CD14-positive monocyte (primary cell): Measurements from ENCODE around the gene NCR2. TPM values are rescaled to one million over a fixed set of nuclear protein-coding genes. Genes with fewer than 3 reads are reported as not detected.

Source experiments
- DNase-seq, 3 donors: peaks; one replicate each; pipeline ENCODE4 v3.0.0-alpha.2; 2011 to 2022
- H2AFZ ChIP-seq: 2 replicates; pipeline ENCODE4 v1.6.0; 2012; ENCODE audit warnings: mild to moderate bottlenecking, low read depth, low read length, inconsistent platforms; ENCODE audit not compliant: insufficient read depth, poor library complexity, severe bottlenecking
- H3K27ac ChIP-seq, 2 donors: 1 replicate in 1 of 2; 2 replicates in 1 of 2; pipeline ENCODE4 v1.5.1; 2012 to 2013; ENCODE audit warnings: low read length in 2 of 2, control low read depth in 1 of 2, inconsistent platforms in 1 of 2, low read depth in 1 of 2, mild to moderate bottlenecking in 1 of 2
- H3K27me3 ChIP-seq, 2 donors: one replicate each; pipeline versions ENCODE4 v1.6.0 to v1.6.1; 2011 to 2013; ENCODE audit warnings: low read length in 2 of 2; ENCODE audit not compliant: control insufficient read depth in 2 of 2, insufficient read depth in 2 of 2
- H3K36me3 ChIP-seq, 2 donors: replicated peaks in 1 of 2; 1 replicate in 1 of 2; 2 replicates in 1 of 2; pipeline versions ENCODE4 v1.5.1 to v1.6.1; 2012 to 2013; ENCODE audit warnings: low read length in 2 of 2, control low read depth in 1 of 2, inconsistent platforms in 1 of 2, mild to moderate bottlenecking in 1 of 2; ENCODE audit not compliant: insufficient read depth in 2 of 2, control insufficient read depth in 1 of 2
- H3K4me1 ChIP-seq, 2 donors: 1 replicate in 1 of 2; 2 replicates in 1 of 2; pipeline versions ENCODE4 v1.5.1 to v1.6.1; 2012 to 2013; ENCODE audit warnings: low read length in 2 of 2, control low read depth in 1 of 2, inconsistent platforms in 1 of 2, mild to moderate bottlenecking in 1 of 2, moderate library complexity in 1 of 2; ENCODE audit not compliant: insufficient read depth in 2 of 2, control insufficient read depth in 1 of 2
- H3K4me2 ChIP-seq: replicated peaks from 2 replicates; pipeline ENCODE3; 2012; ENCODE audit warnings: low read length, moderate library complexity, mild to moderate bottlenecking; ENCODE audit not compliant: poor library complexity, severe bottlenecking; ENCODE audit errors: extremely low read depth
- H3K4me3 ChIP-seq, 3 experiments: fragments of 200-600 bp in 1 of 3; sonication (generic) in 1 of 3; replicated peaks in 1 of 3; 1 replicate in 2 of 3; 2 replicates in 1 of 3; pipeline ENCODE4 v1.5.1; 2011 to 2013; ENCODE audit warnings: low read length in 3 of 3, mild to moderate bottlenecking in 3 of 3, control low read depth in 2 of 3, low read depth in 2 of 3, inconsistent platforms in 1 of 3, moderate library complexity in 1 of 3
- H3K79me2 ChIP-seq: 2 replicates; pipeline ENCODE4 v1.6.0; 2012; ENCODE audit warnings: mild to moderate bottlenecking, control low read depth, inconsistent platforms, low read length, moderate library complexity; ENCODE audit not compliant: insufficient read depth
- H3K9ac ChIP-seq: 2 replicates; pipeline ENCODE4 v1.6.0; 2017; ENCODE audit warnings: low read length, mild to moderate bottlenecking; ENCODE audit not compliant: insufficient read depth, poor library complexity, severe bottlenecking
- H3K9me3 ChIP-seq, 2 donors: replicated peaks in 1 of 2; 1 replicate in 1 of 2; 2 replicates in 1 of 2; pipeline versions ENCODE4 v1.5.1 to v1.6.1; 2012 to 2013; ENCODE audit warnings: low read length in 2 of 2, control low read depth in 1 of 2; ENCODE audit not compliant: control insufficient read depth in 1 of 2, insufficient read depth in 1 of 2
- H4K20me1 ChIP-seq: 2 replicates; pipeline ENCODE4 v1.6.0; 2012; ENCODE audit warnings: mild to moderate bottlenecking, low read length, control low read depth, moderate library complexity; ENCODE audit not compliant: insufficient read depth
- H3K27ac Mint-ChIP-seq, 7 donors: one replicate each; pipeline ENCODE4 v1.8.0; 2020; ENCODE audit warnings: mild to moderate bottlenecking in 7 of 7, mixed read lengths in 7 of 7, moderate library complexity in 6 of 7, inconsistent platforms in 2 of 7
- H3K27me3 Mint-ChIP-seq, 3 donors: one replicate each; pipeline ENCODE4 v1.8.0; 2021 to 2022; ENCODE audit warnings: low read depth in 3 of 3, mild to moderate bottlenecking in 3 of 3, mixed read lengths in 3 of 3, moderate library complexity in 3 of 3, inconsistent platforms in 1 of 3
- H3K36me3 Mint-ChIP-seq, 2 donors: one replicate each; pipeline ENCODE4 v1.8.0; 2020; ENCODE audit warnings: mixed read lengths in 2 of 2, inconsistent platforms in 1 of 2, mild to moderate bottlenecking in 1 of 2
- H3K4me1 Mint-ChIP-seq: one replicate; pipeline ENCODE4 v1.8.0; 2020; ENCODE audit warnings: mild to moderate bottlenecking, mixed read lengths
- H3K4me3 Mint-ChIP-seq, 2 donors: one replicate each; pipeline ENCODE4 v1.8.0; 2020; ENCODE audit warnings: mild to moderate bottlenecking in 2 of 2, mixed read lengths in 2 of 2, moderate library complexity in 1 of 2
- H3K9me3 Mint-ChIP-seq, 7 donors: one replicate each; pipeline ENCODE4 v1.8.0; 2020 to 2022; ENCODE audit warnings: mixed read lengths in 7 of 7, mild to moderate bottlenecking in 6 of 7, moderate library complexity in 6 of 7, inconsistent platforms in 2 of 7
- WGBS: methylation state at CpG from one replicate; pipeline ENCODE4 v1.1.5; 2013; ENCODE audit warnings: missing lambda C conversion rate; ENCODE audit not compliant: insufficient coverage; 5-methylcytosine and 5-hydroxymethylcytosine counted together
- intact Hi-C, 2 donors: fragments of 100-400 bp; cut with micrococcal nuclease; formaldehyde crosslinking; loops; one replicate each; pipeline versions ENCODE4 v1.15.0 to v1.15.1; 2023
- polyA plus RNA-seq, 3 donors: library from polyadenylated mRNA; depleted of rRNA in 1 of 3; unstranded in 2 of 3; stranded (reverse) in 1 of 3; fragments of 300-500 nt in 2 of 3; fragments of >200 nt in 1 of 3; fragmentation: Illumina TruSeq in 2 of 3; gene quantifications; 1 replicate in 2 of 3; 2 replicates in 1 of 3; pipeline ENCODE4 v1.2.3, GENCODE V29; 2012 to 2021
- TF ChIP-seq, protein P1 (sequence below): fragments of 200-600 bp; IDR thresholded peaks from one replicate; pipeline ENCODE4 v1.8.0; 2022; ENCODE audit warnings: antibody characterized with exemption, mild to moderate bottlenecking

NCR2 gene
- polyA plus RNA-seq, 3 donors, result not detected

DNA sequence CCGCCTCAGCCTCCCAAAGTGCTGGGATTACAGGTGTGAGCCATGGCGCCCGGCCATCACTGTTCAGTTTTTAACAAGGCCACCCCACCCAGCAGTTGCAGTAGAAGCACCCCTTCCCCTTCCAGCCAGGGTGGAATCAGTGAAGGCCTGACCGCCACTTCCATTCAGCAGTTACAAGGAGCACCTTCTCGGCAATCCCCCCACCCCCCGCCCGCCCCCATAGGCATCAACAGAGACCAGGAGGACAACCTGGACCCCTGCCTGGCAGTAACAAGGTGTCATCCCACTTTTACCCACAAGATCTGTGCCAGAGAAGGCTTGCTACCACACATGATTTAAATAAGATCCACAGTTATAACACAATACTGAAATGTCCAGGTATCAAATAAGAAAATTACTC is 23.1 kb downstream of the NCR2 start:
- Histone ChIP-seq H3K27ac (no peak overlapping the region), H3K27me3 (peaks cover 0 to 6% of the 10 kb centered on the region in 2 donors), H3K4me1 (no peaks in the 10 kb centered on the region), H3K9me3 (peaks cover 9 to 16% of the 10 kb centered on the region in 2 donors), H4K20me1 (no peaks in the 10 kb centered on the region), H3K4me2 (no peak overlapping the region), H3K36me3 (no peaks in the 10 kb centered on the region), H3K9ac (no peak overlapping the region), H3K79me2 (no peaks in the 10 kb centered on the region), H2AFZ (no peak overlapping the region), H3K4me3 (no peak overlapping the region)
- peaks cover 20 to 39% (median 36%) of the 10 kb centered on the region in 7 donors for H3K9me3 Mint-ChIP-seq
- H3K4me1 Mint-ChIP-seq, result no peaks in the 10 kb centered on the region
- no peaks in the 10 kb centered on the region for H3K36me3 Mint-ChIP-seq
- no peak overlapping the region for H3K27ac Mint-ChIP-seq
- H3K27me3 Mint-ChIP-seq, result peaks cover 15 to 24% (median 16%) of the 10 kb centered on the region in 3 donors
- intact Hi-C loops, result no loop called here
- H3K4me3 Mint-ChIP-seq, result no peak overlapping the region
- DNase-seq, result no peak
- WGBS, result 100% methylated on average over 4 of the region's 7 CpGs
- TF ChIP-seq, protein P1, sequence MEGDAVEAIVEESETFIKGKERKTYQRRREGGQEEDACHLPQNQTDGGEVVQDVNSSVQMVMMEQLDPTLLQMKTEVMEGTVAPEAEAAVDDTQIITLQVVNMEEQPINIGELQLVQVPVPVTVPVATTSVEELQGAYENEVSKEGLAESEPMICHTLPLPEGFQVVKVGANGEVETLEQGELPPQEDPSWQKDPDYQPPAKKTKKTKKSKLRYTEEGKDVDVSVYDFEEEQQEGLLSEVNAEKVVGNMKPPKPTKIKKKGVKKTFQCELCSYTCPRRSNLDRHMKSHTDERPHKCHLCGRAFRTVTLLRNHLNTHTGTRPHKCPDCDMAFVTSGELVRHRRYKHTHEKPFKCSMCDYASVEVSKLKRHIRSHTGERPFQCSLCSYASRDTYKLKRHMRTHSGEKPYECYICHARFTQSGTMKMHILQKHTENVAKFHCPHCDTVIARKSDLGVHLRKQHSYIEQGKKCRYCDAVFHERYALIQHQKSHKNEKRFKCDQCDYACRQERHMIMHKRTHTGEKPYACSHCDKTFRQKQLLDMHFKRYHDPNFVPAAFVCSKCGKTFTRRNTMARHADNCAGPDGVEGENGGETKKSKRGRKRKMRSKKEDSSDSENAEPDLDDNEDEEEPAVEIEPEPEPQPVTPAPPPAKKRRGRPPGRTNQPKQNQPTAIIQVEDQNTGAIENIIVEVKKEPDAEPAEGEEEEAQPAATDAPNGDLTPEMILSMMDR, result no peak

DNA sequence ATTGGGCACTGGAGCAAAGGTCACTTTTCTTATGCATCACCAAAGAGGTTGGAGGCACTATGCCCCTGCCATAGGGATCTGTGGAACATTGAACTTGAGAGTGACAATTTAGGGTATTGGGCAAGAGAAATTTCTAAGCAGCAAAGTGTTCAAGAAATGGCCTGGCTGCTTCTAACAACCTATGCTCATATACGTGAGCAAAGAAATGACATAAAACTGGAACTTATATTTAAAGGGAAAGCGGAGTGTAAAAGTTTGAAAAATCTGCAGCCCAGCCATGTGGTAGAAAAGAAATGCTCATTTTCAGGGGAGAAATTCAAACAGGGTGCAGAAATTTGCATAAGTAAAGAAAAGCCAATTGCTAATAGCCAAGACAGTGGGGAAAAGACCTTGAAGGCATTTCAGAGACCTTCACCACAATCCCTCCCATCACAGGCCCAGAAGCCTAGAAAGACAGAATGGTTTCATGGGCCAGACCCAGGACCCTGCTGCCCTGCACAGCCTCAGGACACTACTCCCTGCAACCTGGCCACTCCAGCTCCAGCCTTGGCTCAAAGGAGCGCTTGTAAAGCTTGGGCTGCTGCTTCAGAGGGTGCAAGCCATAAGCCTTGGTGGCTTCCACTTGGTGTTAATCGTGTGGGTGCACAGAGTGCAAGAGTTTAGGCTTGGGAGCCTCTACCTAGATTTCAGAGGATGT is 24.4 kb downstream of the NCR2 start:
- H3K27ac Mint-ChIP-seq, result no peak overlapping the region
- peaks cover 9 to 16% of the 10 kb centered on the region in 2 donors for H3K9me3 ChIP-seq
- no peaks in the 10 kb centered on the region for H3K4me1 ChIP-seq
- DNase-seq, result no peak
- no peaks in the 10 kb centered on the region for H3K4me1 Mint-ChIP-seq
- no peaks in the 10 kb centered on the region for H3K79me2 ChIP-seq
- no peaks in the 10 kb centered on the region for H3K36me3 ChIP-seq
- no peak overlapping the region for H3K9ac ChIP-seq
- TF ChIP-seq, protein P1, result no peak
- H3K27me3 ChIP-seq, result peaks cover 2 to 10% of the 10 kb centered on the region in 2 donors
- no peak overlapping the region for H3K27ac ChIP-seq
- H3K4me3 Mint-ChIP-seq, result no peak overlapping the region
- H4K20me1 ChIP-seq, result no peaks in the 10 kb centered on the region
- H3K4me3 ChIP-seq, result no peak overlapping the region
- no peaks in the 10 kb centered on the region for H3K36me3 Mint-ChIP-seq
- WGBS, result 14% methylated on average over 1 of the region's 4 CpGs
- peaks cover 20 to 42% (median 38%) of the 10 kb centered on the region in 7 donors for H3K9me3 Mint-ChIP-seq
- peaks cover 17 to 30% (median 21%) of the 10 kb centered on the region in 3 donors for H3K27me3 Mint-ChIP-seq
- intact Hi-C loops, result no loop called here
- no peak overlapping the region for H2AFZ ChIP-seq
- no peak overlapping the region for H3K4me2 ChIP-seq
